Measurements from ENCODE around the gene SLIT3.

DNA sequence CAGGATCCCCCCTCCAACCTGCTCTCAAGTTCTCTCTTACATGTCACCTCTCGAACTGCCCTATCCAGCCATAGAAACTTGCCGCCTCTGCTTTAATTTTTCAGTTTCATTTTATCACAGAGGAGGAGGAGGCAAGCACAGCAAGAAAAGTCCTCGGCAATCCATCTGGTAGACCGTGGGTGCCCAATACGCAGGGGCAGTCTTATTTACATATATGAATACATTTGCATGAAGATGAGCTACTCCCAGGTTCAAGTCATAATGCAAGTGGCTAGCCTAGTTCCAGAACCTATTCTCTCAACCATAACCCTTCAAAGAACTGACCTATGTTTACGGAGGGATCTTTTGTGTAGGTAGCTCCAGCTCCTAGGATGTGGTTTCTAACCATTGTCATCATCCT is 498.6 kb downstream of the SLIT3 start:
- TF ChIP-seq, protein P1, sequence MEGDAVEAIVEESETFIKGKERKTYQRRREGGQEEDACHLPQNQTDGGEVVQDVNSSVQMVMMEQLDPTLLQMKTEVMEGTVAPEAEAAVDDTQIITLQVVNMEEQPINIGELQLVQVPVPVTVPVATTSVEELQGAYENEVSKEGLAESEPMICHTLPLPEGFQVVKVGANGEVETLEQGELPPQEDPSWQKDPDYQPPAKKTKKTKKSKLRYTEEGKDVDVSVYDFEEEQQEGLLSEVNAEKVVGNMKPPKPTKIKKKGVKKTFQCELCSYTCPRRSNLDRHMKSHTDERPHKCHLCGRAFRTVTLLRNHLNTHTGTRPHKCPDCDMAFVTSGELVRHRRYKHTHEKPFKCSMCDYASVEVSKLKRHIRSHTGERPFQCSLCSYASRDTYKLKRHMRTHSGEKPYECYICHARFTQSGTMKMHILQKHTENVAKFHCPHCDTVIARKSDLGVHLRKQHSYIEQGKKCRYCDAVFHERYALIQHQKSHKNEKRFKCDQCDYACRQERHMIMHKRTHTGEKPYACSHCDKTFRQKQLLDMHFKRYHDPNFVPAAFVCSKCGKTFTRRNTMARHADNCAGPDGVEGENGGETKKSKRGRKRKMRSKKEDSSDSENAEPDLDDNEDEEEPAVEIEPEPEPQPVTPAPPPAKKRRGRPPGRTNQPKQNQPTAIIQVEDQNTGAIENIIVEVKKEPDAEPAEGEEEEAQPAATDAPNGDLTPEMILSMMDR (IDR thresholded peaks at IDR 0.05): no peak
- no peak for TF ChIP-seq POLR2A (IDR thresholded peaks at IDR 0.05)
